ENCODE measurements around the gene TDRD9.

The TDRD9 gene

DNA sequence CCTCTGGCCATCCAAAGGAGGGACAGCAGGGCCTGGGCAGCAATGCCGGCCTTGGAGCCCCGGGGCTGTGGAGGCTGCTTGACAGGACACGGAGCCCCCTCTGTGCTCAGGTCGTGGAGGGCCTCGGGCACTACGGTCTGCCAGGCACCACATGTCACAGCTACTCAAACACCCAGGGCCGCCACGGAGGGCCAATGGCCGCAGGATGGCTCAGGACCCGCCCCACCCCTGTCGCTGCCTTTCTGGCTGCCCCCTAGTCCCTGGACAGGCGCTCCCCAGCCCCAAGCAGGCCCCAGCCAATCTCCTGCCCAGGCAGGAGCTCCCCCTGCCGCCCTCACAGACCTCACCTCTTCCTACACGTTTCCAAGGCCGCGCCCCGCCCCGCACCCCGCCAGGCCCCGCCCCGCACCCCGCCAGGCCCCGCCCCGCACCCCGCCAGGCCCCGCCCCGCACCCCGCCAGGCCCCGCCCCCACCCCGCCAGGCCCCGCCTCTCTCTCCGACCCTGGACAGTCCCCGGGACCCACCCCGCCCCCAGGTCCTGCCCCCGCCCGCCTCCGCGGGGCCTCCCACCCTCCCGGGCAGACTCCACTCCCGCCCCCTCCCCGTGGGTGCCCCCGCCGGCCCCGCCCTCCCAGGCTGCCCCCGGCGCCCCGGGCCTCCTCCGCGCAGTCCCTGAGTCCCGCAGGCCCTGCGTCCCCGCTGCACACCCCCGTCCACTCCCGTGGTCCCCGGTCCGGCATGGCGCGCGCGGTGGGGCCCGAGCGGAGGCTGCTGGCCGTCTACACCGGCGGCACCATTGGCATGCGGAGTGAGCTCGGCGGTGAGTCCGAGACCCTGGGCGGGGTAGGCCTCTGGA, 157.0 kb downstream of the TDRD9 start, which contains the start of gene ASPG:
Gene ASPG (plus strand): TSS at position 669 of the 857 bp plus-strand sequence. CDS start 71 bp downstream, at position 740.
- DNase-seq (ENCODE audit: low read depth, low spot score), result no peak
- no peak within 1 kb of the TSS for H3K27ac ChIP-seq

DNA sequence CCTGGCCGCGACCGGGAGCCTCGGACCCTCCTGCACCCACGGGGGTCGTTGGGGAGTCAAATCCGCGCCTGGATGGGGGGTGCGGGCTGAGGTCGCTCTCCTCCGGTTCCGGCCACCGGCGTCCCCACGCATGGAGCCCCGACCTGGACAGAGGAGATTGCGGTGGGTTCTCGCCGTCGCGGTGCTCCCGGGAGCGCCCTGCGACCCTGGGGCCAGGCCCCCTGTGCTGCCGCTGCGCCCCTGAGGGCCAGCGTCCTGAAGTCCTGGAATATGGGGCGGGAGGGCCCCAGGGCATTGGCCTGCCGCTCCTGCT, 157.6 kb downstream of the TDRD9 start:
- H3K27ac ChIP-seq, result no peak overlapping the region
- DNase-seq (ENCODE audit: low read depth, low spot score), result no peak

DNA sequence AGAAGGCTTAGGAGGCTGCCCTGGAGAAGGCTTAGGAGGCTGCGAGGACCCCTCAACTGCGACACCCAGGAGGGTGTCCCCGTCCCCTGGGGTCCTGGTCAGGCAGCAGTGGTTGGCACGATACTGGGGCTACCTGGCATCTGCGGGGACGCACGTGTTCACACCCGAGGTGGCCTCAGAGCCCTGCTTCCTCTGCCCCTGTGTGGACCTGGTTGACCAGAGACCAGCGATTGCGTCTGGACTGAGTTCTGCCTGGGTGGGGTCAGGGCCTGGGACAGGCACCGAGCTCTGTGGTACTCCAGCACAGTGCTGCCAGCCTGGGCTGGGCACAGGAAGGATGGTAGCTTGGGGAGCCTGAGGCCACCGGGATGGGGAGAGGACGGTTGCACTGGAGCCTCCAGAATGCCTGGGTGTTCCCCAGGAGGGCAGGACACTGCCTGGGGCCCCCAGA, 158.0 kb downstream of the TDRD9 start:
- no peak overlapping the region for H3K27ac ChIP-seq
- no peak for DNase-seq (ENCODE audit: low read depth, low spot score)

DNA sequence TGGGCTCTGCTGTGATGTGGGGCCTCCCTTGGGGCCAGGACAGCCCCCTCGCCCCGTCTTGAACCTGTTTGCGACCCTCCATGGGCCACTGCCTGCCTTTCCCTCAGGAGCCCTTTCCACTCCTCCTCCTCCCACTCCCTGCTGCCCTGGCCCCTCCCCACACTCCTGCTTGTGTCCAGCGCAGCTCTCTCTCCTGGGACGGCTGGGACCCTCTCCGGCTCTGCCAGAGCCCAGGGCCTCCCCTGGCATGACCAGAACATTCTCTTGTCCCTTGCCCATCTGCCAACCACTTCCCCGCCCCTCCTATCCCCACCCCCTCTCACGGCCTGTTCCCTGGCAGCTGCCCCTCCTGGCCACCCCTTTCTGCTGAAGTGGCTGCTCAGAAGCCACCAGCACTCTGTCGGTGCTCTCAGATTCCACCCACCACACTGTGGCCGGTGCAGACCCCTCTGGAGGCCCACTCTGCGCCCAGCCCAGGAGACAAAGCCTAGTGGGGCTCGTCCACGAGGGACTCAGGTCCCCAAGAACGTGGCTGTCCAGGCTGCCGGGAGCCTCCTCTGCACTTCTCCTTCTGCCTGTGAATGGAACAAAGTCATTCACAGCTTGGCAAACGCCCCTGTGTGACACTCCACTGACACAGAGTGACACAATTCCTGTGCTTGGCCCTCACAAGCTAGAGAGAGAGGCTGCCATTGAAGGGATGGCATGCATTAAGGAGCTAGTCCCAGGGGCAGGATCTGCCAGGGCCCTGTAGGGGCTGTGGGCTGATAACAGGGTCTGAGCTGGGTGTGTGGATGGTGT, 158.6 kb downstream of the TDRD9 start:
- H3K27ac ChIP-seq, result no peak overlapping the region
- no peak for DNase-seq (ENCODE audit: low read depth, low spot score)

DNA sequence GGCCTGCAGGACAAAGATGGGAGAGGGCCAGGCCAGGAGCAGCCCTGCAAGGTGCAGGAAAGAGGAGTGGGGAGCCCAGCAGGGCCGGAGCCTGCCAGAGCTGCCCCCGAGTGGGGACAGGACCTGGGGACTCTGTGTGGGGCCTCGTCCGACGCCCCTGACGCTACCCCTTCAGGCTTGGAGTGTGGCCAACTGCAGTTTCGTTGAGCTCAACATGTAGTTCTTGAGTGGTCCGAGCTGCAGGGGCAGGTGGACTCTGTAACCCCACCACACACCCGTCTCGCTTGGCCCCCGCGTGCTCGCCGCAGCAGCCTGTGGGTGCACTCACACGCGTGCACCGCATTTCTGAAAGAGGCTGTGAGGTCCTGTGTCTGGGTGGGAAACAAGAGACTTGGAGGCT, 159.2 kb downstream of the TDRD9 start:
- DNase-seq (ENCODE audit: low read depth, low spot score), result no peak
- no peak overlapping the region for H3K27ac ChIP-seq

DNA sequence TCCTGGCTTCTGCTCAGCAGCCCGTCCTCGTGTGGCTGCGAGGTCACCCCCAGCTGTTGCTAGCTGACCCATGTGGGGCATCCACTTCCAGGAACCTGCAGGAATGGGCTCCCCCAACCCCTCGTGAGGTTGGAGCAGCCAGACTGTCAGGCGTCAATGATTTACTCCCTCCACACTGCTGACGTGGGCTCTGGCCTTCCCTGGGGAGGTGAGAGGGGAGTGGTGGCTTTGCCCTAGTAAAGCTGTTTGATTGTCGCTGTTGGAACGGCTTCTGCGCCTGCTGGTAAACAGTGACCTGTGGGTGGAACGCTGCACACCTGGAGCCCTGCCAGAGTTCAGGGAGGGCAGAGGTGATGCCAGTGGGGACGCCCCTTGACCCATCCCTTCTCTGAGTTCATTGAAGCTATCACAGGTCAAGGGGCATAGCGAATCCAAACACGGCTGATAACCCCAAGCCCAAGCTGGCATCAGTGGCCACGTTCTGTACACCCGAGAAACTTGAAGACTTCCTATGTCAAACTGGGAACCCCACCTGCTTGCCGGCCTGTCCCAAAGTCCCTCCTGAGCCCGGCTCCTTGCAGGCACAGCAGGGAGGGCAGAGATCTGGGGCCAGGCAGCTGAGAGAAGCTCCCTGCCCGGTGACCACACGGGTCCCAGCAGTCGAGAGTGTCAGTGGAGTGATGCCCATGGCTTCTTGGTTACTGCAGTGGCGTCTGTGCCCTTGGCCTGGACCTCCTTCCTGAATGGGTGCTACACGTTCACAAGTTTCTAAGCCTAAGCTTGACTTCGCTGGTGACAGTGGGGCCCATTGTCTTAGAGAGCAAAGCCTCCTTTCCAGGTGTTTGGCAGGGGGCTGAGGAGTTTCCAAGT, 160.0 kb downstream of the TDRD9 start:
- H3K27ac ChIP-seq, result no peak overlapping the region
- DNase-seq (ENCODE audit: low read depth, low spot score), result no peak

DNA sequence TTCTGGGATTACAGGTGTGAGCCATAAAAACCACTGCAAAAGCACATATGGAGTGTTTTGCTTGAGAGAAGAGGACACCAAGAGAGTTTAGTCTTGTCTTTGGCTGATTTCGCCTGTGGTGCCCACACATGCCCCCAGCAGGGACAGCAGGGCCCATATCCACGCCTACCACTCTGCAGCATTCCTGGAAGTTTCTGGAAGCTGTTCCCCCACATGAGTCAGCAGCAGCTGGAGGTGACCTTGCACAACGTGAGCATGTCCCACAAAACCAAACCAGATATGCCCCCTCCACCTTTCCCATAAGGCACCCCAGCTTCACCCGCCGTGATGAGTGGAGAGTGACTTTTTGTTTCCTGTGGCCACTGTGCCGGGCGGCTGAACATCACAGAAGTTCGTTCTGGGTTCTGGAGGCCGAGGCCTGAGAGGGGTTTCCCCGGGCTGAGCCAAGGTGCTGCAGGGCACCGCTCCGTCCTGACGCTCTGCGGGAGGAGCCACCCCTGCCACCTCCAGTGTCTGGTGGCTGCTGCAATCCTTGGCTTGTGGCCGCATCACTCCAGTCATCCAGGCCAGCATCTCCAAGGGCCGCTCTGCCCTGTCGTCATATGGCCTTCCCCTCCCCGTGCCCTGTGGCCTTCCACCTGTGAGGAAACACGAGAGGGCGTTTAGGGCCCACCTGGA, 162.0 kb downstream of the TDRD9 start:
- no peak overlapping the region for H3K27ac ChIP-seq
- no peak for DNase-seq (ENCODE audit: low read depth, low spot score)

DNA sequence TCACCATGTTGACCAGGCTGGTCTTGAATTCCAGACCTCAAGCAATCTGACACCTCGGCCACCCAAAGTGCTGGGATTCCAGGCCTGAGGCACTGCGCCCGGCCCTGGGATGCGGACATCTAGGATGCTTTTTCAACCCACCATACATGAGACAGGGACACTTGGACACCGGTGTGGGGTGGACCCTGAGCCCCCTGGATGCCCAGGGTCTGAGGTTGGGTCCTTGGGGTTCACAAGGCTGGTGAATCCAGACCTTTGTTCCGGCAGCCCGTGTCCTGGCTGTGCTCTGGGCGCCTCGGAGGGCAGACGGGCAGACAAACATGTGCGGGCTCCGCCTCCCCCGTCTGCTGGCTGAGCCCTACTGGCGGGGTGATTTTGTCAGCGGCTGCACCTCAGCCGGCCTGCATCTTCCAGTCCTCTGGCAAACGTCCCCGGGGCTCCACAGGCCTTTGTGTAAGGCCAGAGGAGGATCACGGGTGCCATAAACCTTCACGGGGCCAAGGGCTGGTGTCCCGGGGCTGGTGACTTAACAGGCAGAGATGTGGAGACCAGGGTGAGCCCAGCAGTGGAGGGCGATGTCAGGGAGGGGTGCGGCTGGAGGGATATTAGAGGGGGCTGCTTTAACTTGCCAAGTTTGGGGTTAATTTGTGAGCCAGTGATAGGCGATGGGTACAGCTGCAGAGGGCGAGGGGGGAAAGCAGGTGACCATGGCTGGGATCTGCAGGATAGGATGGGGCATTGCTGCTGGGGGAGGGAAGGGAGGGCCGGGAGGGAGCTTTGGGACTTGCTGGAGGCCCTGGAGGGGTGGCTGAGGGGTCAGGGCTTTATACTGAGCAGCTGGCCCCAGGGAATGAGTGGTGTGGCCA, 163.0 kb downstream of the TDRD9 start:
- no peak for DNase-seq (ENCODE audit: low read depth, low spot score)
- H3K27ac ChIP-seq, result no peak overlapping the region

DNA sequence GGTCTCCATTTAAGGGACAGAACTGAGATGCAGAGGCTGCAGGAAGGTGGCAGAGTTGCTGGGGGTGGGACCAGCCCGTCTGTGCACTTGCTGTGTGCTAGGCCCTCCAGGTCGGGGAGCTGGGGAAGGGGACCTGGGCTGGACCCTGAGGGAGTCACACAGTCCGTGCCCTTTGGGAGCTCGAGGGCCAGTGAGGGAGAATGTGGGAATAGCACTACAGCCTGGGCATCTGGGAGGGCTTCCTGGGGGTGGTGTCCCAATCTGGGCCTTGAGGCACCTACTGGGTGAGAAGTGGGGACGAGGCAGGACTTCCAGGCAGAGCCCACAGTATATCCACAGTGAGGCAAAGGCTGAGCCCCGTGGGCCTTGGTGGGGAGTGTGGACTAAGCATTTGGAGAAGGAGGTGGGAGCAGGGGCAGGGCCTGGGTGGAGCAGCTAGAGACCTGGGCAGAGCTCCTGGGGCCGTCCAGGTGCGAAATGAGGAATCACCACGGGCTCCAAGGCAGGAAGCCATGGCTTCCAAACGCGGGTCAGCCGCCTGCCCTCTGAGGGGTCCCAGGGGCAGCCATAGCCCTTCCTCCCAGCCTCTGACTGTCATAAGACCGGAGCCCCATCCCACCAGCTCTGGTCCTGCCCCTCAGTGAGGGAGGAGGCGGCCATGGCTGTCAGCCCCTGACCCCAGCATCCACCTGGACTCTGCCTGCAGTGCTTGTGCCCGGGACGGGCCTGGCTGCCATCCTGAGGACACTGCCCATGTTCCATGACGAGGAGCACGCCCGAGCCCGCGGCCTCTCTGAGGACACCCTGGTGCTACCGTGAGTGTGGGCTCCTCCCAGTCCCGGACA, 163.9 kb downstream of the TDRD9 start:
- no peak overlapping the region for H3K27ac ChIP-seq
- no peak for DNase-seq (ENCODE audit: low read depth, low spot score)

DNA sequence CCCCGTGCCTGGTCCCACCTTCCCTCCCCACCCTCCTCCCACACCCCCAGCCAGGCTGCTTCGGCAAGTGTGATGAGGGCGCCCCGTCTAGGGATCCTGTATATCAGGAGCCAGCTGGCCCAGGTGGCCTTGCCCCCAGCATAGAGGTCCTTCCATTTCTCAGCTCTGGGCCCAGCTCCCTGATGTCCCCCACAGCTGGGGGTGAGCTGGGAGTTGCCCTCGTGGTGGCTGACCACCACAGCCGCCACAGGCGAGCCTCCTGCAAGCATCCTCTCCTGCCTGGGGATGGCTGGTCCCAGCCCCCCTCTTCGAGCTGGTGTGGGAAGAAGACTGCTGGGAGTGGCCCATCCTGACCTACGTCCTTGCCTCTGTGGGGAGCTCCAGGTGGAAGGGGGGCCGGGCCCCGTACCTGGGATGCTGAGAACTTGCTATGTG, 164.7 kb downstream of the TDRD9 start:
- DNase-seq (ENCODE audit: low read depth, low spot score), result no peak
- no peak overlapping the region for H3K27ac ChIP-seq

DNA sequence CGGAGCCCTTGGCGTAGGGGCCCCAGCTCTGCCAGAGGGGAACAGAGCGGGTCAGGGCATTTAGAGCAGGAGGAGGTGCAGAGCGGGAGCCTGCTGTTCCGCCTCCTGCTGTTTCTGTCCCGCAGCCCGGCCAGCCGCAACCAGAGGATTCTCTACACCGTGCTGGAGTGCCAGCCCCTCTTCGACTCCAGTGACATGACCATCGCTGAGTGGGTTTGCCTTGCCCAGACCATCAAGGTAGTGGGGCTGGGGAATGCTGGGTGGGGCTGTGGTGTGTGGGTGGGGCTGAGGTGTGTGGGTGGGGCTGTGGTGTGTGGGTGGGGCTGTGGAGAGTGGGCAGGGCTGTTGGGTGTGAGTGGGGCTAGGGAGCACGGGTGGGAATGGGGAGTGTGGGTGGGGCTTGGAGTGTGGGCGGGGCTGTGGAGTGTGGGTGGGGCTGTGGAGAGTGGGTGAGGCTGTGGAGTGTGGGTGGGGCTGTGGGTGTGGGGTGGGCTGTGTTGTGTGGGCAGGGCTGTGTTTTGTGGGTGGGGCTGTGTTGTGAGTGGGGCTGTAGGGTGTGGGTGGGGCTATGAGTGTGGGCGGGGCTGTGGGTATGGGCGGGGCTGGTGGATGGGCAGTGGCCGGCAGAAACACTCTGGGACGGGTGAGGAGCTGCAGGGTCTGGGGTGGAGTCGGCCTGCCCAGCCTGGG, 165.3 kb downstream of the TDRD9 start:
- no peak for DNase-seq (ENCODE audit: low read depth, low spot score)
- no peak overlapping the region for H3K27ac ChIP-seq

DNA sequence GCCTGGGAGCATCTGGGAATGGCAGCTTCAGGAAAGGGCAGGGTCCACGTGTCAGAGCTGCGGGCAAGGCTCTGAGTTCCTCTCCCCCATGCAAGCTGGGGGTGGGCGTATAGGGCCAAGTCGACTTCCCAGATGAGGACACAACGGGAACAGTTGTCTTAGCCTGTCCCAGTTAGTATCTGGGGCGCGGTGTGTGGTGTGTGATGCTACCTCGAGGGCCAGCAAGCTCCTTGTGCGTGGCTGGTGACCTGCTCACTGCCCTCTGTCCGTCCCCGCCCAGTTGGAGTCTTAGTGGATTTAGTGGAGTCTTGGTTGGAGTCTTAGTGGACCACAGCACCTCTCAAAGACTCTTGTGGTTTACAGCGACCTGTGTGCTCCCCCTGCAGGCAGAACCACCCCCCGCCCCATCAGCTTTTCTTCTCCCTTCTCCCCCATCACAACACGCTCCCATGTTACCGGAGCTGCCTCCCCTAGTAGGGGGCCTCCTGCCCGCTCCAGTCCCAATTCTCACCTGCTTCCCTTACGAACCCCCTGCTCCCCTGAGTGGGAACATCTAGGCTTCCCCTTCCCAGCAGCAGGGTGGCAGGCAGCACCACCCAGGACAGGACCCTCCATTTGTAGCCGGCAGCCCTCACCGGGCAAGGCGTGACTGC, 165.9 kb downstream of the TDRD9 start:
- H3K27ac ChIP-seq, result no peak overlapping the region
- no peak for DNase-seq (ENCODE audit: low read depth, low spot score)

DNA sequence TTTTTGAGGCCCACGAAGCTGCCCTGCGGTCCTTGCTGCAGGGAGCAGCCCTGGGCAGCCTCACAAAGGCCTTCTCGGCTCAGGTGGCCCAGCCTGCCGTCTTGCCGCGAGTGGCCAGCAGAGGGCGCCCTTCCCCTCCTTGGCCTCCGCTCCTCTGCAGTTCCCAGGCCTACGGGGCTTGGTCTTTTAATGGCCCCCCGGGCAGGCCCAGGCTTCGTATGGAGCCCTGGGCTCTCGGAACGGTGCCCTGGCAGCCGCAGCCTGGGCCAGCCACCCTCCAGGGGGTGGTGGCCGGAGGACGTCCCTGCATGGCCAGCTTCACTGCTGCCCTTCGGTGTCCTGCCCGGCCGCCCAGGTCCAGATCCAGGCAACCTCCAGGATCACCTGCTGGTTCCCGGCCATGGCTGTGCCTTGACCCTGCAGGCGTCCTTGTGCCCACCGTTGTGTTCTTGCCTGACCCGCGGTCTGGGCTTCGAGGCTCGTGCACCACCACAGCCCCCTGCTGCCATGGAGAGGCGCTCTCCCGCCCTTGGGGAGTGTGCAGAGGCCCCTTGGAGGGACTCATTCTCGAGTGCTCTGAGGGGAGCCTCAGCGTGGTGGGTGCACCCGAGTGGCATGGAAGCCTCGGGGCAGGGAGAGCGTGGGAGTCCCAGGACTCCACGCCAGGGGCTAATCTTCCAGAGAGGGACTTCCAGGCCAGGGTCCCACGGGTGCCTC, 166.6 kb downstream of the TDRD9 start:
- no peak for DNase-seq (ENCODE audit: low read depth, low spot score)
- no peak overlapping the region for H3K27ac ChIP-seq

DNA sequence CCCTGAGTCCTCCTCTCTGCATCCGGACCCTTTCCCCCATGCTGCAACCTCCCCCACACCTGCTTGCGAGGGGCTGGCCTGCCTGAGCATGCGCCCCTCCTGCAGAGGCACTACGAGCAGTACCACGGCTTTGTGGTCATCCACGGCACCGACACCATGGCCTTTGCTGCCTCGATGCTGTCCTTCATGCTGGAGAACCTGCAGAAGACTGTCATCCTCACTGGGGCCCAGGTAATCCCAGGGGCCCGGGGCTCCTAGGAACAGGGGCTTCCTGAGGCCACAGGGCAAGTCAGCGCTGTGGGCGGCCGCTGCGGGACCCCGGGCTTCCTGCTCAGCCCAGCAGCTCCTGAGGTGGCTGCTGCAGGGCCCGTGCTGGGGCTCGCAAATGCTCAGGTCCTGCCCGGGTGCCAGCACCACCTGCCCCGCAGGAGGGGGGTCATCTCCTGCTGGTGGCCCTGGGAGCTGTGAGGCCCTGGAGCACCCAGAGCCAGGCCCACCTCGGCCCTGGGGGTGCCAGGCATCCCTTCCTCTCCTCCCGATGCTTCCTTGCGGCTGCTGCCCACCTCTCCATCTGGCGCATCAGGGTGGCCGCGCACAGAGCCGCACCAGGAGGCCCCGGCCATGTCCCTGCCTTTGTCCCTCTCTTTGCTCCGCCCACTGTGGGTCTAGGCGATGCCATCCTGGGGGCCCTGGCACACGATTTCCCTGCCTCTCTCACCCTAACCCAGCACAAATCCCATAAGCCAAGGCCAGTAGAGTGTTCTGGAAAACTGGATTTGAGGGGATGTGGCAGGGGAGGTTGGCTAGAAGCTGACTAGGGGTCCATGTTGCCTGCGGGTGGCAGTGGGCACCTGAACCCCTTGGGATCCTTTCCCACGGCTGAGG, 167.4 kb downstream of the TDRD9 start:
- DNase-seq (ENCODE audit: low read depth, low spot score), result no peak
- H3K27ac ChIP-seq, result no peak overlapping the region

DNA sequence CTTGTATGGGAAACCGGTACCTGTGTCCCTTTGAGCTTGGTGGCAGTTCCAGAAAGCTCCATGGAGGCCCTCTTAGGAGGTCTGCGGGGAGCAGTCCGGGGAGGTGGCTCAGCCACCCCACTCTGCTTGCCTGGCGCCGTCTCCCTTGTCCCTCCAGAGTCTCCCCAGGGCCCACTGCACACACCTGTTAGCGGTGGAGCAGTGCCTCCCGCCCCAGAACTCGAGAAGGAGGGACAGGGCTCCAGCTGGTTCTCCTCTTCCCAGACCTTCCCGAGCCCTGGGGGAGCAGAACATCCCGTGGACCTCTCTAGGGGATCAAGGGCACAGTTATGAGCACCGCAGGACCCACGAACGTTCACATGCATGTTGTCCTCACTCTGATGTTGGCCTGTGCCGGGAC, 168.1 kb downstream of the TDRD9 start:
- no peak overlapping the region for H3K27ac ChIP-seq
- no peak for DNase-seq (ENCODE audit: low read depth, low spot score)

Measured in epithelial cell of prostate (primary cell).